Measurements from ENCODE around the gene FRG2B.
"Not testable (repeated sequence)": the region's sequence is repeated elsewhere in the genome, so short reads cannot be mapped to it uniquely, and the experiment has no call there.

Gene FRG2B

DNA sequence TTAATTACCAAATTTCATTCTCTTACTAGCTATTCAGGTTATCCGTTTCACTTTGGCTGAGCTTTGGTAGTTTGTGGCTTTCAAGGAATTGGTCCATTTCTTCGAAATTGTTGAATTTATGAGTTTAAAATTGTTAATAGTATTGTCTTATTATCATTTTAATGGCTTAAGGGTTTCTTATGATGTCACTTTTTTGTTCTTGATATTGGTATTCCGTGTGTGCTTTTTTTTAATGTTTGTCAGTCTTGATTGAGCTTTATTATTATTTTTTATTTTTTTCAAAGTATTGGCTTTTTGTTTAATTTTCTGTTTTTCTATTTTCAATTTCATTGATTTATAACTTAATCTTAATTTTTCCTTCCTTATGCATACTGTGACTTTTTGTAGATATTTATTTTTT is 25.9 kb downstream of the FRG2B start:
- no peak overlapping the region for H3K9ac ChIP-seq (ENCODE audit: low read length)
- H3K27ac ChIP-seq (ENCODE audit: low read depth, low read length) = no peak overlapping the region
- no peak overlapping the region for H2AFZ ChIP-seq (ENCODE audit: low read depth, low read length, severe bottlenecking)
- no peaks in the 10 kb centered on the region for H4K20me1 ChIP-seq (ENCODE audit: low read depth, low read length)
- H3K27me3 ChIP-seq (ENCODE audit: low read length) = no peaks in the 10 kb centered on the region
- no peak overlapping the region for H3K4me3 ChIP-seq (ENCODE audit: insufficient read depth, low read length, poor library complexity, severe bottlenecking)
- no peaks in the 10 kb centered on the region for H3K79me2 ChIP-seq (ENCODE audit: insufficient read depth, low read length)
- H3K9me3 ChIP-seq (ENCODE audit: insufficient read depth, low read length) = no peaks in the 10 kb centered on the region; the same call in 1 of the 2 replicates
- no peak for TF ChIP-seq EZH2phosphoT487 (conservative IDR thresholded peaks at IDR 0.05; ENCODE audit: low read length)
- TF ChIP-seq, protein P1, sequence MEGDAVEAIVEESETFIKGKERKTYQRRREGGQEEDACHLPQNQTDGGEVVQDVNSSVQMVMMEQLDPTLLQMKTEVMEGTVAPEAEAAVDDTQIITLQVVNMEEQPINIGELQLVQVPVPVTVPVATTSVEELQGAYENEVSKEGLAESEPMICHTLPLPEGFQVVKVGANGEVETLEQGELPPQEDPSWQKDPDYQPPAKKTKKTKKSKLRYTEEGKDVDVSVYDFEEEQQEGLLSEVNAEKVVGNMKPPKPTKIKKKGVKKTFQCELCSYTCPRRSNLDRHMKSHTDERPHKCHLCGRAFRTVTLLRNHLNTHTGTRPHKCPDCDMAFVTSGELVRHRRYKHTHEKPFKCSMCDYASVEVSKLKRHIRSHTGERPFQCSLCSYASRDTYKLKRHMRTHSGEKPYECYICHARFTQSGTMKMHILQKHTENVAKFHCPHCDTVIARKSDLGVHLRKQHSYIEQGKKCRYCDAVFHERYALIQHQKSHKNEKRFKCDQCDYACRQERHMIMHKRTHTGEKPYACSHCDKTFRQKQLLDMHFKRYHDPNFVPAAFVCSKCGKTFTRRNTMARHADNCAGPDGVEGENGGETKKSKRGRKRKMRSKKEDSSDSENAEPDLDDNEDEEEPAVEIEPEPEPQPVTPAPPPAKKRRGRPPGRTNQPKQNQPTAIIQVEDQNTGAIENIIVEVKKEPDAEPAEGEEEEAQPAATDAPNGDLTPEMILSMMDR (IDR thresholded peaks at IDR 0.05; ENCODE audit: insufficient read depth, low read length, poor library complexity, severe bottlenecking) = no peak
- H3K36me3 ChIP-seq (ENCODE audit: low read length) = no peaks in the 10 kb centered on the region
- H3F3A ChIP-seq (ENCODE audit: insufficient read depth) = no peaks in the 10 kb centered on the region
- no peaks in the 10 kb centered on the region for H3K9me2 ChIP-seq (replicated peaks; ENCODE audit: insufficient read depth, low read length)
- no peak overlapping the region for H3K4me2 ChIP-seq (ENCODE audit: low read depth, low read length, poor library complexity, severe bottlenecking)

DNA sequence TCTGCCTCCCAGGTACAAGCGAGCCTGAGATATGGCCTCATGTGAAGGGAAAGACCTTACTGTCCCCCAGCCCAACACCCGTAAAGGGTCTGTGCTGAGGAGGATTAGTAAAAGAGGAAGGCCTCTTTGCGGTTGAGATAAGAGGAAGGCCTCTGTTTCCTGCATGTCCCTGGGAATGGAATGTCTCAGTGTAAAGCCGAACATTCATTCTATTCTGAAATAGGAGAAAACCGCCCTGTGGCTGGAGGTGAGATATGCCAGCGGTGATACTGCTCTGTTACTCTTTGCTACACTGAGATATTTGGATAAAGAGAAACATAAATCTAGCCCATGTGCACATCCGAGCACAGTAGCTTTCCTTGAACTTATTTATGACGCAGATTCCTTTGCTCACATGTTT is 26.7 kb downstream of the FRG2B start:
- H2AFZ ChIP-seq (ENCODE audit: low read depth, low read length, severe bottlenecking); H3K9ac ChIP-seq (ENCODE audit: low read length); H3K36me3 ChIP-seq (ENCODE audit: low read length); H4K20me1 ChIP-seq (ENCODE audit: low read depth, low read length); H3K79me2 ChIP-seq (ENCODE audit: insufficient read depth, low read length); H3K9me3 ChIP-seq (ENCODE audit: insufficient read depth, low read length); H3K4me2 ChIP-seq (ENCODE audit: low read depth, low read length, poor library complexity, severe bottlenecking); H3K9me2 ChIP-seq (replicated peaks; ENCODE audit: insufficient read depth, low read length); H3K27ac ChIP-seq (ENCODE audit: low read depth, low read length); H3K27me3 ChIP-seq (ENCODE audit: low read length); H3F3A ChIP-seq (ENCODE audit: insufficient read depth); H3K4me3 ChIP-seq (ENCODE audit: insufficient read depth, low read length, poor library complexity, severe bottlenecking): not testable (repeated sequence)

GRCh38 chr10:133592716-133593115 is 33.9 kb downstream of the FRG2B start:
- no peak overlapping the region for H3K4me2 ChIP-seq (ENCODE audit: low read depth, low read length, poor library complexity, severe bottlenecking)
- H3K79me2 ChIP-seq (ENCODE audit: insufficient read depth, low read length) = no peaks in the 10 kb centered on the region
- no peaks in the 10 kb centered on the region for H3K36me3 ChIP-seq (ENCODE audit: low read length)
- TF ChIP-seq, protein P1 (IDR thresholded peaks at IDR 0.05; ENCODE audit: insufficient read depth, low read length, poor library complexity, severe bottlenecking) = no peak
- TF ChIP-seq EZH2phosphoT487 (conservative IDR thresholded peaks at IDR 0.05; ENCODE audit: low read length) = no peak
- H4K20me1 ChIP-seq (ENCODE audit: low read depth, low read length) = no peaks in the 10 kb centered on the region
- no peaks in the 10 kb centered on the region for H3K9me2 ChIP-seq (replicated peaks; ENCODE audit: insufficient read depth, low read length)
- H3K27ac ChIP-seq (ENCODE audit: low read depth, low read length) = no peak overlapping the region
- no peak overlapping the region for H3K9ac ChIP-seq (ENCODE audit: low read length)
- H3F3A ChIP-seq (ENCODE audit: insufficient read depth) = no peaks in the 10 kb centered on the region
- H3K9me3 ChIP-seq (ENCODE audit: insufficient read depth, low read length) = no peaks in the 10 kb centered on the region
- no peaks in the 10 kb centered on the region for H3K27me3 ChIP-seq (ENCODE audit: low read length)
- H3K4me3 ChIP-seq (ENCODE audit: insufficient read depth, low read length, poor library complexity, severe bottlenecking) = no peak overlapping the region
- no peak overlapping the region for H2AFZ ChIP-seq (ENCODE audit: low read depth, low read length, severe bottlenecking)

DNA sequence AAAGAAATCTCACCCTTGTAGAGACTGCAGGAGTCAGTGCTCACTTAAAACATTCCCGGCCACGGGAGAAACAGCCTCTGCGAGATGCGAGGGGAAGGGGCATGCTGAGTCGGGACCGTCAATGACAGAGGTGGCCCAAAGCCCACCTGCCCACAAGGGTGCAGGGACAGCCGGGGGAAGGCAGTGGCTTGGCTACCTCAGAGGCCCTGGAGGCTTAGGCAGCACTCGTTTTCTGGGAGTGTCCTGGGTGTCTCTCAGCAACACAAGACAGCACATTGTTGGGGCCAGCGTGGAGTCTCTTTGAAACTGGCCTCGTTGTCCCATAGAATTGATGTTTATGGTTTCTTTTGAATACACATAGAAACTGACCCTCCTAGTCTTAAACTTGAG is 35.6 kb downstream of the FRG2B start:
- Histone ChIP-seq H3K9ac (ENCODE audit: low read length) (no peak overlapping the region), H3K27me3 (ENCODE audit: low read length) (no peaks in the 10 kb centered on the region), H3K79me2 (ENCODE audit: insufficient read depth, low read length) (no peaks in the 10 kb centered on the region), H3K9me3 (ENCODE audit: insufficient read depth, low read length) (no peaks in the 10 kb centered on the region), H3F3A (ENCODE audit: insufficient read depth) (no peaks in the 10 kb centered on the region), H3K27ac (ENCODE audit: low read depth, low read length) (no peak overlapping the region), H3K36me3 (ENCODE audit: low read length) (no peaks in the 10 kb centered on the region), H3K9me2 (replicated peaks; ENCODE audit: insufficient read depth, low read length) (no peaks in the 10 kb centered on the region), H4K20me1 (ENCODE audit: low read depth, low read length) (no peaks in the 10 kb centered on the region), H3K4me3 (ENCODE audit: insufficient read depth, low read length, poor library complexity, severe bottlenecking) (no peak overlapping the region), H3K4me2 (ENCODE audit: low read depth, low read length, poor library complexity, severe bottlenecking) (no peak overlapping the region), H2AFZ (ENCODE audit: low read depth, low read length, severe bottlenecking) (no peak overlapping the region)
- TF ChIP-seq, protein P1 (IDR thresholded peaks at IDR 0.05; ENCODE audit: insufficient read depth, low read length, poor library complexity, severe bottlenecking) = no peak
- no peak for TF ChIP-seq EZH2phosphoT487 (conservative IDR thresholded peaks at IDR 0.05; ENCODE audit: low read length)
